GM12878 (cell line): ENCODE measurements around the gene MCF2L2. TPM values are rescaled to one million over a fixed set of nuclear protein-coding genes. Genes with fewer than 3 reads are reported as not detected.

ENCODE experiments used
- ATAC-seq: fragments of 200-7000 bp; cut with Tn5 transposase; 3 replicates; pipeline ENCODE4 v1.9.1; 2020; ENCODE audit warnings: mild to moderate bottlenecking, moderate library complexity
- BruUV-seq: library from RNA; stranded (reverse); fragments of 400-500 nt; replicated peaks from 2 replicates; lab custom pipeline; 2021; lab: Mats Ljungman, UMichigan
- CTCF ChIA-PET: fragments of 300-600 bp; sonication (Branson Sonifier 250); formaldehyde crosslinking; extraction: SDS; loops from one replicate; lab custom pipeline; 2021; ENCODE audit warnings: inconsistent platforms; lab: Yijun Ruan, JAX
- POLR2A ChIA-PET: fragments of 350-600 bp; formaldehyde crosslinking; extraction: SDS; loops from one replicate; lab custom pipeline; 2021; ENCODE audit warnings: inconsistent platforms; lab: Charles Lee
- RAD21 ChIA-PET: fragments of 300-600 bp; sonication (Branson Sonifier 250); formaldehyde crosslinking; loops from one replicate; lab custom pipeline; 2023; ENCODE audit warnings: antibody characterized with exemption; ENCODE audit not compliant: unreplicated experiment; lab: Charles Lee
- SMC1A ChIA-PET: fragments of 300-600 bp; sonication (Branson Sonifier 250); formaldehyde crosslinking; loops from one replicate; lab custom pipeline; 2023; ENCODE audit not compliant: unreplicated experiment, uncharacterized antibody; lab: Charles Lee
- DNase-seq: peaks from one replicate; pipeline ENCODE4 v3.0.0-alpha.2; 2011; ENCODE audit warnings: low read depth, low spot score
- FAIRE-seq: peaks from 3 replicates; lab custom pipeline; 2011; peaks lifted over from hg19 to GRCh38; lab: Jason Lieb, UNC
- H2AFZ ChIP-seq: 2 replicates; pipeline ENCODE4 v1.6.0; 2011; ENCODE audit warnings: low read depth, low read length, control low read depth; ENCODE audit not compliant: control insufficient read depth
- H3K27ac ChIP-seq: 2 replicates; pipeline ENCODE4 v1.5.1; 2011; ENCODE audit warnings: control low read depth; ENCODE audit not compliant: control insufficient read depth, insufficient read depth
- H3K27me3 ChIP-seq, 2 experiments: replicated peaks in 1 of 2; 2 replicates each; pipeline versions ENCODE4 v1.6.0 to v1.6.1; 2011; ENCODE audit warnings: low read length in 1 of 2; ENCODE audit not compliant: control insufficient read depth in 2 of 2, insufficient read depth in 2 of 2
- H3K36me3 ChIP-seq, 2 experiments: 2 replicates each; pipeline ENCODE4 v1.5.1; 2011; ENCODE audit warnings: low read length in 1 of 2; ENCODE audit not compliant: control insufficient read depth in 2 of 2, insufficient read depth in 2 of 2
- H3K4me1 ChIP-seq: 2 replicates; pipeline ENCODE4 v1.6.1; 2011; ENCODE audit warnings: mild to moderate bottlenecking, low read length, moderate library complexity, mixed read lengths; ENCODE audit not compliant: control insufficient read depth, insufficient read depth
- H3K4me2 ChIP-seq: 2 replicates; pipeline ENCODE4 v1.6.0; 2011; ENCODE audit warnings: control low read depth; ENCODE audit not compliant: control insufficient read depth, insufficient read depth
- H3K4me3 ChIP-seq: fragments of 200-600 bp; sonication (generic); 2 replicates; pipeline ENCODE4 v1.5.1; 2016
- H3K79me2 ChIP-seq: 2 replicates; pipeline ENCODE4 v1.6.0; 2011; ENCODE audit warnings: low read length; ENCODE audit not compliant: control insufficient read depth, insufficient read depth
- H3K9ac ChIP-seq: 2 replicates; pipeline ENCODE4 v1.8.0; 2011; ENCODE audit warnings: low read length, control low read depth, mixed read lengths; ENCODE audit not compliant: control insufficient read depth, insufficient read depth
- H3K9me3 ChIP-seq: replicated peaks from 3 replicates; pipeline ENCODE4 v1.5.1; 2011; ENCODE audit warnings: mild to moderate bottlenecking, low read length; ENCODE audit not compliant: control insufficient read depth, insufficient read depth
- H4K20me1 ChIP-seq: 2 replicates; pipeline ENCODE4 v1.6.0; 2011; ENCODE audit not compliant: control insufficient read depth, insufficient read depth
- ATF2 ChIP-seq: IDR thresholded peaks from 2 replicates; pipeline ENCODE4 v1.6.1; 2012; ENCODE audit warnings: low read length, inconsistent platforms
- BCL3 ChIP-seq: IDR thresholded peaks from 2 replicates; pipeline ENCODE4 v1.6.1; 2011; ENCODE audit warnings: borderline replicate concordance, low read depth, mild to moderate bottlenecking, moderate library complexity, low read length; ENCODE audit not compliant: insufficient read depth, poor library complexity, severe bottlenecking
- E2F8 ChIP-seq: fragments of 450-650 bp; IDR thresholded peaks from 2 replicates; pipeline ENCODE4 v1.6.1; 2018; ENCODE audit warnings: mild to moderate bottlenecking, low read depth, moderate library complexity; ENCODE audit not compliant: partially characterized antibody
- PRDM15 ChIP-seq: fragments of 450-650 bp; formaldehyde crosslinking; IDR thresholded peaks from 2 replicates; pipeline ENCODE4 v1.4.0; 2020; ENCODE audit warnings: mild to moderate bottlenecking, moderate library complexity
- TAF1 ChIP-seq: IDR thresholded peaks from 2 replicates; pipeline ENCODE4 v1.6.1; 2011; ENCODE audit warnings: mild to moderate bottlenecking, low read depth, low read length, borderline replicate concordance
- WGBS: methylation state at CpG from one replicate; pipeline ENCODE4 v1.1.6; 2016; ENCODE audit warnings: low lambda C conversion rate; ENCODE audit not compliant: insufficient replicate concordance, insufficient coverage; ENCODE audit errors: missing lambda C conversion rate; 5-methylcytosine and 5-hydroxymethylcytosine counted together
- in situ Hi-C: fragments of 300-500 bp; cut with MboI; formaldehyde crosslinking; loops from 9 replicates; pipeline ENCODE4 v1.14.3; 2018; ENCODE audit warnings: mixed read lengths
- intact Hi-C: fragments of 100-400 bp; cut with micrococcal nuclease; formaldehyde crosslinking; loops from one replicate; pipeline ENCODE4 v1.14.2; 2022; ENCODE audit not compliant: unreplicated experiment
- polyA plus RNA-seq, 11 experiments: library from polyadenylated mRNA; depleted of rRNA in 4 of 11; unstranded in 6 of 11; stranded (reverse) in 5 of 11; fragments of >200 nt; fragmentation: Nextera tagmentation in 4 of 11; fragmentation: Illumina TruSeq in 1 of 11; extraction: Ambion mirVana in 4 of 11; extraction: Trizol in 1 of 11; gene quantifications; 1 replicate in 1 of 11; 2 replicates in 10 of 11; pipeline versions ENCODE4 v1.2.1 to v1.2.3, GENCODE V29; 2011 to 2016; ENCODE audit warnings: inconsistent platforms in 2 of 11, missing spikeins in 2 of 11, low read depth in 1 of 11
- total RNA-seq, 4 experiments: library from RNA; depleted of rRNA in 3 of 4; stranded (reverse); fragments of >200 nt in 3 of 4; fragmentation: Illumina TruSeq in 1 of 4; extraction: Trizol in 1 of 4; gene quantifications; 2 replicates each; pipeline versions ENCODE4 v1.2.1 to v1.2.3, GENCODE V29; 2013 to 2021

Gene MCF2L2
- total and polyA plus RNA-seq, 10 of the 15 experiments (the other 5 are each of a cell fraction or from before 2014, with no cell fraction given) = 0.37 to 2.8 (median 1.4) TPM

DNA sequence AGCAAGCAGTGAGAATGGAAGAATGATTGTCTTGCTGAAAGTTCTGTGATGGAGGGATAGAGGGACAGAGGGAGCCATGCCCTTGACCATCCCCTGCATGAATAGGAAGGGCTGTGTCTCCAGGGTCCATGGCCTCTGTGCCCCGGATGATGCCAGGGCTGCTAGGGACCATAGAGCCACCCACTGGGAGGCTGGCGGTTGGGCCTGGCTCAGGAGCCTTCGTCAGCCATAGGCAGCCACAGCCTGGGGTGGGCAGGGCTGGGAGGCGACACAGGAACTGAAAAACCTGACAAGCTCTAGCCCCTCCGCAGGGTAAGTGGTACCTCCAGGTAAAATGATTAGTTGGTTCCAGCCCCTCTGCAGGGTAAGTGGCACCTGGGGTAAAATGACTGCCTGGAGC, 246.8 kb downstream of the MCF2L2 start:
- H3K9ac ChIP-seq = no peak overlapping the region
- no peaks in the 10 kb centered on the region for H3K36me3 ChIP-seq
- RAD21 ChIA-PET = interaction anchor here (7.6 kb wide), 1 partner anchor 202 kb away, joined by 256 read pairs; no protein-coding TSS in a partner anchor
- FAIRE-seq = no peak
- no peaks in the 10 kb centered on the region for H3K9me3 ChIP-seq
- DNase-seq = no peak
- in situ Hi-C loops (loop anchor here (5.0 kb wide), 1 partner anchor 201 kb away; no protein-coding TSS in a partner anchor), intact Hi-C loops (loop anchor here (5.0 kb wide), 1 partner anchor 586 kb away; no protein-coding TSS in a partner anchor)
- H2AFZ ChIP-seq = no peak overlapping the region
- no TSS peak for BruUV-seq
- POLR2A ChIA-PET = interaction anchor here (1.0 kb wide), 1 partner anchor 201 kb away, joined by 4 read pairs; no protein-coding TSS in a partner anchor
- peaks cover 8% of the 10 kb centered on the region for H3K4me1 ChIP-seq
- WGBS = 70% methylated on average over 5 of the region's 5 CpGs
- no peaks in the 10 kb centered on the region for H4K20me1 ChIP-seq
- no peaks in the 10 kb centered on the region for H3K79me2 ChIP-seq
- H3K4me3 ChIP-seq = no peak overlapping the region
- CTCF ChIA-PET = interaction anchor here (0.8 to 7.8 kb wide), 3 partner anchors 21 to 200 kb away, joined by 3 to 82 read pairs (median 3); partner anchors contain the start of gene LAMP3
- no peak overlapping the region for H3K4me2 ChIP-seq
- SMC1A ChIA-PET = interaction anchor here (0.6 to 5.3 kb wide), 3 partner anchors 58 to 200 kb away, joined by 4 to 71 read pairs (median 26); no protein-coding TSS in a partner anchor
- no peak overlapping the region for H3K27ac ChIP-seq
- TF ChIP-seq ATF2 = no peak
- no peak for TF ChIP-seq TAF1
- TF ChIP-seq BCL3 = no peak
- no peak for TF ChIP-seq E2F8
- no peak for TF ChIP-seq PRDM15 (CRISPR knock-in tag)
- peaks cover 4 to 15% of the 10 kb centered on the region in 2 experiments for H3K27me3 ChIP-seq
- no peak for ATAC-seq
